PC-3 (cell line): ENCODE measurements around the gene ITSN1. TPM values are rescaled to one million over a fixed set of nuclear protein-coding genes. Genes with fewer than 3 reads are reported as not detected.

Source experiments
- ATAC-seq: fragments of 200-7000 bp; cut with Tn5 transposase; 2 replicates; pipeline ENCODE4 v1.9.1; 2020; ENCODE audit warnings: mild to moderate bottlenecking, moderate library complexity
- BruUV-seq: library from RNA; stranded (reverse); fragments of 400-500 nt; replicated peaks from 2 replicates; lab custom pipeline; 2021; lab: Mats Ljungman, UMichigan
- CTCF ChIA-PET: fragments of 300-600 bp; sonication (Branson Sonifier 250); formaldehyde crosslinking; loops from one replicate; lab custom pipeline; 2022; ENCODE audit warnings: antibody characterized with exemption; lab: Charles Lee
- POLR2A ChIA-PET: fragments of 300-600 bp; sonication (Branson Sonifier 250); formaldehyde crosslinking; loops from one replicate; lab custom pipeline; 2022; ENCODE audit warnings: antibody characterized with exemption; ENCODE audit not compliant: unreplicated experiment; lab: Charles Lee
- DNase-seq: peaks from one replicate; pipeline ENCODE4 v3.0.0-alpha.2; 2015
- H2AFZ ChIP-seq: fragments of 300-600 bp; sonication (generic); 2 replicates; pipeline ENCODE4 v1.6.0; 2016; ENCODE audit warnings: antibody characterized with exemption, low read length
- H3F3A ChIP-seq: fragments of 300-600 bp; sonication (generic); one replicate; pipeline ENCODE4 v1.6.0; 2017; ENCODE audit warnings: antibody characterized with exemption, low read length, control low read depth, mild to moderate bottlenecking; ENCODE audit not compliant: unreplicated experiment
- H3K27ac ChIP-seq: fragments of 300-600 bp; sonication (generic); 2 replicates; pipeline ENCODE4 v1.5.1; 2016; ENCODE audit warnings: mild to moderate bottlenecking, low read length
- H3K27me3 ChIP-seq: fragments of 300-600 bp; sonication (generic); 2 replicates; pipeline ENCODE4 v1.6.1; 2016; ENCODE audit warnings: low read length, mixed read lengths
- H3K36me3 ChIP-seq: fragments of 300-600 bp; sonication (generic); 2 replicates; pipeline ENCODE4 v1.6.1; 2016; ENCODE audit warnings: low read depth, mixed run types, low read length, mixed read lengths
- H3K4me1 ChIP-seq: fragments of 300-600 bp; sonication (generic); 2 replicates; pipeline ENCODE4 v1.5.1; 2016; ENCODE audit warnings: low read length; ENCODE audit not compliant: insufficient read depth
- H3K4me2 ChIP-seq: fragments of 300-600 bp; sonication (generic); 2 replicates; pipeline ENCODE4 v1.6.0; 2016; ENCODE audit warnings: low read length
- H3K4me3 ChIP-seq: fragments of 300-600 bp; sonication (generic); 2 replicates; pipeline ENCODE4 v1.5.1; 2016; ENCODE audit warnings: mild to moderate bottlenecking, low read length, mixed read lengths
- H3K79me2 ChIP-seq: fragments of 300-600 bp; sonication (generic); 2 replicates; pipeline ENCODE4 v1.6.1; 2017; ENCODE audit warnings: low read length, mixed read lengths
- H3K9ac ChIP-seq: fragments of 300-600 bp; sonication (generic); 2 replicates; pipeline ENCODE4 v1.6.0; 2016; ENCODE audit warnings: mild to moderate bottlenecking, low read length
- H3K9me2 ChIP-seq: fragments of 300-600 bp; sonication (generic); replicated peaks from 2 replicates; pipeline ENCODE4 v1.6.1; 2016; ENCODE audit warnings: mixed run types, low read length, mixed read lengths
- H3K9me3 ChIP-seq: fragments of 300-600 bp; sonication (generic); 2 replicates; pipeline ENCODE4 v1.6.1; 2016; ENCODE audit warnings: low read length, mixed read lengths
- H4K20me1 ChIP-seq: fragments of 300-600 bp; sonication (generic); 2 replicates; pipeline ENCODE4 v1.6.1; 2016; ENCODE audit warnings: low read length, mixed read lengths
- CTCF ChIP-seq: fragments of 300-600 bp; sonication (generic); conservative IDR thresholded peaks from 2 replicates; pipeline ENCODE4 v1.5.1; 2017; ENCODE audit warnings: antibody characterized with exemption, low read depth, mild to moderate bottlenecking, low read length
- EZH2 ChIP-seq: fragments of 300-600 bp; sonication (generic); IDR thresholded peaks from one replicate; pipeline ENCODE4 v1.6.1; 2017; ENCODE audit warnings: antibody characterized with exemption, mild to moderate bottlenecking, low read length; ENCODE audit not compliant: unreplicated experiment
- EZH2phosphoT487 ChIP-seq: fragments of 300-600 bp; sonication (generic); IDR thresholded peaks from 2 replicates; pipeline ENCODE4 v1.6.1; 2018; ENCODE audit warnings: mild to moderate bottlenecking, antibody characterized with exemption, low read length, borderline replicate concordance
- intact Hi-C: fragments of 100-400 bp; cut with micrococcal nuclease; formaldehyde crosslinking; loops from 2 replicates; pipeline ENCODE4 v1.9.0; 2023
- total RNA-seq: library from RNA; depleted of rRNA; stranded (reverse); fragments of >200 nt; gene quantifications from 2 replicates; pipeline ENCODE4 v1.2.3, GENCODE V29; 2014

Gene ITSN1
- total RNA-seq, 1 experiment from 2014 or later: 45.6 TPM

- BruUV-seq: no TSS peak
- no peak for DNase-seq
- Histone ChIP-seq H3K9me2 (no peaks in the 10 kb centered on the region), H3K27me3 (no peaks in the 10 kb centered on the region), H3K4me2 (no peak overlapping the region), H3K79me2 (peaks cover 24% of the 10 kb centered on the region), H2AFZ (no peak overlapping the region), H3K4me1 (no peaks in the 10 kb centered on the region), H3K9me3 (no peaks in the 10 kb centered on the region), H3F3A (no peaks in the 10 kb centered on the region), H3K36me3 (no peaks in the 10 kb centered on the region), H3K27ac (no peak overlapping the region), H4K20me1 (no peaks in the 10 kb centered on the region), H3K9ac (no peak overlapping the region), H3K4me3 (no peak overlapping the region)
- no peak for TF ChIP-seq CTCF
- TF ChIP-seq EZH2: no peak
- no peak for TF ChIP-seq EZH2phosphoT487
- CTCF ChIA-PET: no interaction called here
- POLR2A ChIA-PET: no interaction called here
- no peak for ATAC-seq
- intact Hi-C loops: no loop called here
Measured at GRCh38 chr21:33707846-33708245, 65.5 kb downstream of the ITSN1 start.

- Histone ChIP-seq H3K27ac (no peak overlapping the region), H2AFZ (no peak overlapping the region), H3K79me2 (peaks cover 26% of the 10 kb centered on the region), H3K9ac (no peak overlapping the region), H3K36me3 (no peaks in the 10 kb centered on the region), H4K20me1 (no peaks in the 10 kb centered on the region), H3K27me3 (no peaks in the 10 kb centered on the region), H3K4me1 (no peaks in the 10 kb centered on the region), H3K4me2 (no peak overlapping the region), H3K9me2 (no peaks in the 10 kb centered on the region), H3F3A (no peaks in the 10 kb centered on the region), H3K4me3 (no peak overlapping the region), H3K9me3 (no peaks in the 10 kb centered on the region)
- intact Hi-C loops: no loop called here
- TF ChIP-seq EZH2phosphoT487 (no peak), EZH2 (no peak)
- ATAC-seq: no peak
- POLR2A ChIA-PET: no interaction called here
- DNase-seq: no peak
- CTCF ChIA-PET: no interaction called here
- BruUV-seq: no TSS peak
Measured at GRCh38 chr21:33708874-33709273, 66.6 kb downstream of the ITSN1 start.

- Histone ChIP-seq H3K36me3 (no peaks in the 10 kb centered on the region), H3K4me1 (no peaks in the 10 kb centered on the region), H2AFZ (no peak overlapping the region), H3K9ac (no peak overlapping the region), H3K27me3 (no peaks in the 10 kb centered on the region), H3K9me3 (no peaks in the 10 kb centered on the region), H3F3A (no peaks in the 10 kb centered on the region), H3K79me2 (peaks cover 22% of the 10 kb centered on the region), H3K9me2 (no peaks in the 10 kb centered on the region), H4K20me1 (no peaks in the 10 kb centered on the region), H3K27ac (no peak overlapping the region), H3K4me2 (no peak overlapping the region), H3K4me3 (no peak overlapping the region)
- intact Hi-C loops: no loop called here
- BruUV-seq: no TSS peak
- DNase-seq (no peak), ATAC-seq (no peak)
- no peak for TF ChIP-seq EZH2
- TF ChIP-seq EZH2phosphoT487: no peak
- no peak for TF ChIP-seq CTCF
- ChIA-PET CTCF (no interaction called here), POLR2A (no interaction called here)
Measured at GRCh38 chr21:33712022-33712803, 69.9 kb downstream of the ITSN1 start.
